Transverse colon (tissue), 4 donors: ENCODE measurements around the gene CFAP410. TPM values are rescaled to one million over a fixed set of nuclear protein-coding genes. Genes with fewer than 3 reads are reported as not detected.

ENCODE experiments used
- DNase-seq: peaks from one replicate; pipeline ENCODE4 v3.0.0-alpha.2; 2019
- H3K27ac ChIP-seq, 4 donors: fragments of 200-600 bp; sonication (generic); 2 replicates each; pipeline ENCODE4 v1.5.1; 2016 to 2018; ENCODE audit warnings: inconsistent platforms in 4 of 4
- H3K27me3 ChIP-seq: fragments of 200-600 bp; sonication (generic); 2 replicates; pipeline ENCODE4 v1.5.1; 2017; ENCODE audit warnings: inconsistent platforms
- H3K36me3 ChIP-seq, 4 donors: fragments of 200-600 bp; sonication (generic); 2 replicates each; pipeline ENCODE4 v1.5.1; 2017 to 2019; ENCODE audit warnings: inconsistent platforms in 4 of 4
- H3K4me1 ChIP-seq, 4 donors: fragments of 200-600 bp; sonication (generic); 2 replicates each; pipeline ENCODE4 v1.5.1; 2017 to 2020; ENCODE audit warnings: inconsistent platforms in 4 of 4
- H3K4me3 ChIP-seq, 4 donors: fragments of 200-600 bp; sonication (generic); 1 replicate in 1 of 4; 2 replicates in 3 of 4; pipeline versions ENCODE4 v1.5.1 to v1.6.1; 2017 to 2019; ENCODE audit warnings: inconsistent platforms in 4 of 4
- H3K9me3 ChIP-seq, 2 donors: fragments of 200-600 bp; sonication (generic); 2 replicates each; pipeline ENCODE4 v1.5.1; 2017 to 2019; ENCODE audit warnings: inconsistent platforms in 2 of 2
- EP300 ChIP-seq: sonication (generic); formaldehyde crosslinking; IDR thresholded peaks from one replicate; pipeline ENCODE4 v1.6.1; 2017; ENCODE audit warnings: antibody characterized with exemption, low read depth
- POLR2A ChIP-seq: fragments of 450-650 bp; IDR thresholded peaks from one replicate; pipeline ENCODE4 v1.6.1; 2016; ENCODE audit warnings: antibody characterized with exemption, mild to moderate bottlenecking, moderate library complexity
- POLR2AphosphoS5 ChIP-seq, 3 donors: sonication (generic); formaldehyde crosslinking; IDR thresholded peaks; one replicate each; pipeline ENCODE4 v1.6.1; 2016; ENCODE audit warnings: antibody characterized with exemption in 3 of 3
- WGBS, 2 donors: methylation state at CpG; one replicate each; pipeline ENCODE4 v1.1.5; 2018; ENCODE audit warnings: low coverage in 1 of 2; 5-methylcytosine and 5-hydroxymethylcytosine counted together
- in situ Hi-C, 4 donors: fragments of 200-750 bp; cut with MboI; loops; one replicate each; pipeline versions ENCODE4 v1.15.0 to v1.15.1; 2017; ENCODE audit warnings: low sequenced_read_pairs in 3 of 4, low pct_ligation_motif_present in 1 of 4, low pct_unique_long_range_greater_than_20kb in 1 of 4
- intact Hi-C: fragments of 100-400 bp; cut with DNase I; formaldehyde crosslinking; loops from one replicate; pipeline ENCODE4 v1.15.1; 2023; ENCODE audit warnings: low total_unique reads
- total RNA-seq, 4 donors: library from RNA; depleted of rRNA; stranded (reverse); fragments of >200 nt; gene quantifications; one replicate each; pipeline ENCODE4 v1.1.0, GENCODE V29; 2016
- TF ChIP-seq, protein P1 (sequence below), 5 experiments: fragments of 200-600 bp in 3 of 5; fragments of 450-650 bp in 2 of 5; sonication (generic) in 3 of 5; IDR thresholded peaks; 1 replicate in 2 of 5; 2 replicates in 3 of 5; pipeline ENCODE4 v1.5.1; 2016 to 2017; ENCODE audit warnings: antibody characterized with exemption in 5 of 5, inconsistent platforms in 3 of 5, mild to moderate bottlenecking in 2 of 5, moderate library complexity in 1 of 5

Gene CFAP410
- total RNA-seq, 4 donors from 2014 or later, result 17.2 to 41.3 (median 32.2) TPM

DNA sequence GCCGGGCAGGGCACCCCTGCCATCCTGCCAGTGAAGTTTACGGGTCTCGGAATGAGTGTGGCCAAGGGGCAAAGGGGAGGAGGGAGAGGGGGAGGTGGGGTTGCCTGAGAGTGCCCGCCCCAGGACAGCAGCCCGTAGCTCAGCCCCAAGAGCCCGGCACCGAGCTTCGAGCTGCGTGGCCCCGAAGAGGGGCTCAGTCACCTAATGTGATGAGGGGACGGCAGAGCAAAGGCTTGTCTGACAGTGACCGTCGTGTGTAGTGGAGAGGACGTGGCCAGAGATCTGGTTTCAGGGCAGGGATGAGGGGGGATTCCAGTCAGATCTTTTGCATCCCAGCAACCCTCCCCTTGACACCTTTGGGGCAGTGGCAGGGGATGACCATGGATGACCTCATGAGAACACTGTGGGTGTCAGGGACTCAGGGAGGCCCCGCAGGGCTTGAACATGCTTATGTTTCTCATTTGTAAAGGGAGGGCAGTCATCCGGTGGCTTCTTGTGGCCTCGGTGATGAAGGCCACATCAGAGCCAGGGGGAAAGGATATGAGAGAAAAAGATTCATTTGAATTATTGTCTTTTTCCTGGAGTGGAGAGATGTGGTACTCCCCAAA, 13.2 kb upstream of the CFAP410 start:
- peaks cover 47% of the 10 kb centered on the region for H3K27me3 ChIP-seq
- in situ Hi-C loops, result loop anchor here in 1 of 4 donors (25.0 kb wide), 1 partner anchor 90 kb away; the partner anchor contains the start of gene DNMT3L
- 70 to 81% methylated on average over 2 to 17 of the region's 17 CpGs for WGBS, 2 donors

DNA sequence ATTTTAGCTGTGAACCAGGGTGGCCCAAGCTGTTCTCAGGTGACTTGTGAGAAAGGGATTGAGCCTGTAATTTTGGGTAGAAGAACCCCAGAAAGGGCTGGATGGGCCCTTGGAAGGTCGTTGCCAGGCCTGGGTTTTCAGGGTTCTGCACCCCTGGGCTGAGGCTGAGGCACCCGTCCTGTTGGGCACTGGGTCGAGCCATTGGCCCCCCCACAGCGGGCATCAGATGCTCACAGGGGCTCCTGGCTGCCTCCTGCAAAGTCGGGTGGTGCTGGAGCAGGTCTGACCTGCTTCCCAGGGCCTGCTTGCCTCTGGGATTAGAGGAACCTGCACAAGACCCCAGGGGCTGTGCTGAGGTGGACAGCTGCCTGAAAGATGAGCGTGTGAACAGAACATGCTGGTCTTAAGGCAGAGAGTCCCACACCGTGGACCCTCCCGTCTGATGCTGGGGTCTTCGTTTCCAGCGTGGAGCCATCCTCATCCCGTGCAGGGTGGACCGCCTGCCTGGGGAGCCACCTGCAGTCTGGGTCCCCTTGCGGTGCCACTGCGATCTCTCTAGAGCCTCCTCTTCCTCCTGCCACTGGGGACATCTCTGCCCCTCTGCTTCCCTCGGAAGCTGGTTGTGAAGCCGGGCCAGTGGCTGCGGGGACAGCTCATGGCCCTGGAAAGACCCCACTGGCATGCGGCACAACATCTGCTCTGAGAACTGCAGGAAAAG, 12.5 kb upstream of the CFAP410 start:
- Histone ChIP-seq H3K27ac (no peak overlapping the region), H3K9me3 (no peaks in the 10 kb centered on the region), H3K27me3 (peaks cover 47% of the 10 kb centered on the region), H3K4me3 (no peak overlapping the region), H3K36me3 (no peaks in the 10 kb centered on the region), H3K4me1 (no peaks in the 10 kb centered on the region)
- 88% methylated on average over 18 of the region's 18 CpGs; no CpG with 5 or more reads in 1 of the 2 donors for WGBS, 2 donors
- TF ChIP-seq, protein P1, sequence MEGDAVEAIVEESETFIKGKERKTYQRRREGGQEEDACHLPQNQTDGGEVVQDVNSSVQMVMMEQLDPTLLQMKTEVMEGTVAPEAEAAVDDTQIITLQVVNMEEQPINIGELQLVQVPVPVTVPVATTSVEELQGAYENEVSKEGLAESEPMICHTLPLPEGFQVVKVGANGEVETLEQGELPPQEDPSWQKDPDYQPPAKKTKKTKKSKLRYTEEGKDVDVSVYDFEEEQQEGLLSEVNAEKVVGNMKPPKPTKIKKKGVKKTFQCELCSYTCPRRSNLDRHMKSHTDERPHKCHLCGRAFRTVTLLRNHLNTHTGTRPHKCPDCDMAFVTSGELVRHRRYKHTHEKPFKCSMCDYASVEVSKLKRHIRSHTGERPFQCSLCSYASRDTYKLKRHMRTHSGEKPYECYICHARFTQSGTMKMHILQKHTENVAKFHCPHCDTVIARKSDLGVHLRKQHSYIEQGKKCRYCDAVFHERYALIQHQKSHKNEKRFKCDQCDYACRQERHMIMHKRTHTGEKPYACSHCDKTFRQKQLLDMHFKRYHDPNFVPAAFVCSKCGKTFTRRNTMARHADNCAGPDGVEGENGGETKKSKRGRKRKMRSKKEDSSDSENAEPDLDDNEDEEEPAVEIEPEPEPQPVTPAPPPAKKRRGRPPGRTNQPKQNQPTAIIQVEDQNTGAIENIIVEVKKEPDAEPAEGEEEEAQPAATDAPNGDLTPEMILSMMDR (IDR thresholded peaks at IDR 0.05), result no peak
- TF ChIP-seq EP300 (no peak), POLR2A (no peak)
- intact Hi-C loops, result no loop called here
- DNase-seq, result no peak
- in situ Hi-C loops, result loop anchor here in 1 of 4 donors (25.0 kb wide), 1 partner anchor 89 kb away; the partner anchor contains the start of gene DNMT3L

More for the DNA sequence above, 13.2 kb upstream of the CFAP410 start:
- no peak for DNase-seq
- intact Hi-C loops, result no loop called here
- Histone ChIP-seq H3K4me1 (no peaks in the 10 kb centered on the region), H3K27ac (peak overlapping the region; percentile 2 to 52 (median 40)), H3K36me3 (no peaks in the 10 kb centered on the region), H3K9me3 (no peaks in the 10 kb centered on the region), H3K4me3 (no peak overlapping the region)
- TF ChIP-seq, protein P1 (IDR thresholded peaks at IDR 0.05), result no peak
- TF ChIP-seq EP300 (no peak), POLR2AphosphoS5 (IDR thresholded peaks at IDR 0.05) (no peak)

DNA sequence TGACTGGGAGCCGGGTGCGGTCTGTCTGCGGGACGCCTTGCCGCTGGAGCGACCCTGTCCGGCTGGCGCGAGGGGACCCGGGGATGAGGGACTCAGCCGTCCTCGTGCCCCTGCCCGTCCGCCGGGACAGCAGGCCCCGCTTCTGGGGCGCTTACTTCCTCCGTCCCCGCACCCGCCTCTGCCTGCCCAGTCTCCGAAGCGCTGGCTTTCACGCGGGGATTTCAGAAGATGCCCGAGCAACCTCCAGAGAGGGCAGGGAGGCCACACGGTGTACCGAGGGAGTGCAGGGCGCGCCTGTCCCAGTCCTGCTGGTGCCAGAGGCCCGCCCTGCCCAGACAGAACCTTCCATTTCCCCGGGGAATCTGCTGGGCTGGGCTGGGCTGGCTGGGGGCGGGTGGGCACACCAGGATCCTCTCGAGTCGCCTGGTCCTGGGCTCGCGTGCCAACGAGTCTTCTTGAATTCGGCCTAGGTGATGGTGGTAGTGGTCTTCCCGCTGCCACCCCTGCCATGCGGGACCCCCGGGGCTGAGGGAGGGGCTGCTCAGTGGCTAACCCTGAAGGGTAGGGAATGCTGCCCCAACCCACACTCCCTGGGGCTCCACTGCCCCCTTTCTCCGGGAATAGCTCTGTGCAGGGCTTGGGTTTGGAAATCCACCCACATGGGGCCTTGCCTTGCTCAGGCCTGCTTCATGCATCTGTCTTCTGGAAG, 11.7 kb upstream of the CFAP410 start:
- in situ Hi-C loops (loop anchor here in 1 of 4 donors (25.0 kb wide), 1 partner anchor 89 kb away; the partner anchor contains the start of gene DNMT3L), intact Hi-C loops (no loop called here)
- H3K36me3 ChIP-seq, result no peaks in the 10 kb centered on the region
- no peaks in the 10 kb centered on the region for H3K9me3 ChIP-seq
- TF ChIP-seq EP300, result no peak
- no peak for TF ChIP-seq POLR2A
- TF ChIP-seq, protein P1 (IDR thresholded peaks at IDR 0.05), result no peak
- TF ChIP-seq POLR2AphosphoS5 (IDR thresholded peaks at IDR 0.05), result no peak
- no peaks in the 10 kb centered on the region for H3K4me1 ChIP-seq
- no peak overlapping the region for H3K27ac ChIP-seq
- H3K27me3 ChIP-seq, result peaks cover 47% of the 10 kb centered on the region
- no peak for DNase-seq
- 43% methylated on average over 25 of the region's 42 CpGs; no CpG with 5 or more reads in 1 of the 2 donors for WGBS, 2 donors
- H3K4me3 ChIP-seq, result no peak overlapping the region
